ENCODE data around the gene ALPI.

ALPI gene

GRCh38 chr2:232465061-232465460 is 9.1 kb downstream of the ALPI start:
- DNase-seq: no peak

- no peak for DNase-seq
Measured at GRCh38 chr2:232466221-232466620, 10.3 kb downstream of the ALPI start.

- DNase-seq: peak; percentile 9
Measured at GRCh38 chr2:232473467-232473890, 17.5 kb downstream of the ALPI start.

- no peak for DNase-seq
Measured at GRCh38 chr2:232476045-232476444, 20.1 kb downstream of the ALPI start.

- no peak for DNase-seq
Measured at GRCh38 chr2:232476791-232477190, 20.8 kb downstream of the ALPI start.

- DNase-seq: no peak
Measured at GRCh38 chr2:232477751-232478510, 22.0 kb downstream of the ALPI start.

- DNase-seq: no peak
Measured at GRCh38 chr2:232478571-232479340, 22.8 kb downstream of the ALPI start.

GRCh38 chr2:232479341-232480200 is 23.6 kb downstream of the ALPI start:
- DNase-seq: no peak

GRCh38 chr2:232480201-232481190 is 24.5 kb downstream of the ALPI start:
- DNase-seq: no peak

- DNase-seq: no peak
Measured at GRCh38 chr2:232481322-232482140, 25.6 kb downstream of the ALPI start.

GRCh38 chr2:232482301-232483238 is 26.6 kb downstream of the ALPI start:
- no peak for DNase-seq

GRCh38 chr2:232483311-232483922 is 27.5 kb downstream of the ALPI start:
- no peak for DNase-seq

- no peak for DNase-seq
Measured at GRCh38 chr2:232483923-232484627, 28.1 kb downstream of the ALPI start.

GRCh38 chr2:232484628-232485347 is 28.8 kb downstream of the ALPI start:
- DNase-seq: no peak

GRCh38 chr2:232485348-232485756 is 29.4 kb downstream of the ALPI start:
- DNase-seq: no peak

GRCh38 chr2:232485757-232486557 is 30.0 kb downstream of the ALPI start:
- DNase-seq: no peak
